ENCODE results near the gene MKNK2. TPM values are rescaled to one million over a fixed set of nuclear protein-coding genes. Genes with fewer than 3 reads are reported as not detected.
A peak's percentile ranks its signal among the peaks of the same experiment; 100 is the strongest.

The MKNK2 gene
- polyA plus RNA-seq, 1 of the 3 experiments (the other 2 are of a cell fraction): 65.4 TPM

GRCh38 chr19:2064395-2064787, 13.3 kb upstream of the MKNK2 start:
- Histone ChIP-seq H3K36me3 (replicated peaks in 1 of 2; ENCODE audit: control insufficient read depth in 1 of 2, insufficient read depth in 2 of 2, low read length in 1 of 2) (no peaks in the 10 kb centered on the region), H3K9ac (no peak overlapping the region), H3K4me2 (no peak overlapping the region), H3K4me1 (ENCODE audit: control insufficient read depth in 1 of 2, insufficient read depth in 2 of 2, low read depth in 1 of 2, low read length in 1 of 2) (peaks cover 20 to 36% of the 10 kb centered on the region in 2 experiments; a peak in 3 of 4 replicates), H3K27ac (ENCODE audit: low read depth in 2 of 2, low read length in 1 of 2) (peak overlapping the region in 1 of 2 experiments; percentile 60; a peak in 1 of 4 replicates), H3K4me3 (ENCODE audit: low read depth in 2 of 2, low read length in 1 of 2) (no peak overlapping the region), H2AFZ (ENCODE audit: low read depth) (no peak overlapping the region), H3F3A (replicated peaks; ENCODE audit: insufficient read depth) (peaks cover 11% of the 10 kb centered on the region), H3K27me3 (ENCODE audit: insufficient read depth) (no peaks in the 10 kb centered on the region), H3K79me2 (ENCODE audit: insufficient read depth) (no peaks in the 10 kb centered on the region; the same call in 1 of the 2 replicates), H3K9me3 (no peaks in the 10 kb centered on the region), H4K20me1 (ENCODE audit: insufficient read depth) (no peaks in the 10 kb centered on the region), H3K9me2 (no peaks in the 10 kb centered on the region)
- 96% methylated on average over 7 of the region's 13 CpGs for WGBS (ENCODE audit: low lambda C conversion rate)
- CTCF ChIA-PET: interaction anchor here (0.8 to 2.0 kb wide), 4 partner anchors 23 to 134 kb away, joined by 3 to 9 read pairs (median 3); no protein-coding TSS in a partner anchor
- POLR2A ChIA-PET: no interaction called here
- no peak for TF ChIP-seq POLR2AphosphoS5 (IDR thresholded peaks at IDR 0.05; ENCODE audit: low read depth, low read length)
- no peak for TF ChIP-seq SIN3A (IDR thresholded peaks at IDR 0.05; ENCODE audit: borderline replicate concordance, low read depth, low read length)
- TF ChIP-seq CHD2 (IDR thresholded peaks at IDR 0.05; ENCODE audit: low read length, partially characterized antibody): no peak
- TF ChIP-seq JUND (IDR thresholded peaks at IDR 0.05): no peak
- no peak for TF ChIP-seq YY1 (IDR thresholded peaks at IDR 0.05; ENCODE audit: low read depth)
- TF ChIP-seq MEF2A (IDR thresholded peaks at IDR 0.05; ENCODE audit: borderline replicate concordance, low read depth): no peak
- TF ChIP-seq USF2 (IDR thresholded peaks at IDR 0.05; ENCODE audit: borderline replicate concordance, low read depth, low read length): no peak
- no peak for TF ChIP-seq SMC3 (IDR thresholded peaks at IDR 0.05; ENCODE audit: low read depth, low read length)
- DNase-seq: no peak

- Histone ChIP-seq H3K9me2 (no peaks in the 10 kb centered on the region), H4K20me1 (ENCODE audit: insufficient read depth) (no peaks in the 10 kb centered on the region), H3K4me1 (ENCODE audit: control insufficient read depth in 1 of 2, insufficient read depth in 2 of 2, low read depth in 1 of 2, low read length in 1 of 2) (peaks cover 25 to 40% of the 10 kb centered on the region in 2 experiments; a peak in 3 of 4 replicates), H3K4me2 (no peak overlapping the region), H3K36me3 (replicated peaks in 1 of 2; ENCODE audit: control insufficient read depth in 1 of 2, insufficient read depth in 2 of 2, low read length in 1 of 2) (no peaks in the 10 kb centered on the region), H3K9ac (no peak overlapping the region), H3K79me2 (ENCODE audit: insufficient read depth) (no peaks in the 10 kb centered on the region; the same call in 1 of the 2 replicates), H3K27ac (ENCODE audit: low read depth in 2 of 2, low read length in 1 of 2) (no peak overlapping the region), H3K9me3 (no peaks in the 10 kb centered on the region), H3F3A (replicated peaks; ENCODE audit: insufficient read depth) (peaks cover 11% of the 10 kb centered on the region), H2AFZ (ENCODE audit: low read depth) (no peak overlapping the region), H3K27me3 (ENCODE audit: insufficient read depth) (no peaks in the 10 kb centered on the region), H3K4me3 (ENCODE audit: low read depth in 2 of 2, low read length in 1 of 2) (no peak overlapping the region)
- no peak for DNase-seq
- 91% methylated on average over 8 of the region's 8 CpGs for WGBS (ENCODE audit: low lambda C conversion rate)
- ChIA-PET CTCF (interaction anchor here (0.6 to 2.0 kb wide), 5 partner anchors 11 to 608 kb away, joined by 3 to 9 read pairs (median 3); no protein-coding TSS in a partner anchor), POLR2A (no interaction called here)
- TF ChIP-seq NFIC (IDR thresholded peaks at IDR 0.05; ENCODE audit: borderline replicate concordance) (no peak), NRF1 (IDR thresholded peaks at IDR 0.05; ENCODE audit: low read depth, low read length) (no peak), MEF2A (IDR thresholded peaks at IDR 0.05; ENCODE audit: borderline replicate concordance, low read depth) (no peak), MAX (IDR thresholded peaks at IDR 0.05; ENCODE audit: low read depth) (no peak), TEAD4 (IDR thresholded peaks at IDR 0.05; ENCODE audit: borderline replicate concordance, insufficient read depth) (no peak), RAD21 (IDR thresholded peaks at IDR 0.05; ENCODE audit: low read length) (no peak), TCF12 (IDR thresholded peaks at IDR 0.05) (no peak), RCOR1 (IDR thresholded peaks at IDR 0.05; ENCODE audit: low read length) (no peak), IRF3 (IDR thresholded peaks at IDR 0.05; ENCODE audit: low read depth, low read length) (no peak), FOXJ3 (CRISPR knock-in tag; IDR thresholded peaks at IDR 0.05) (no peak), TAF1 (IDR thresholded peaks at IDR 0.05; ENCODE audit: borderline replicate concordance, low read depth, low read length) (no peak), CTCF (IDR thresholded peaks at IDR 0.05) (no peak), POLR2AphosphoS5 (IDR thresholded peaks at IDR 0.05; ENCODE audit: low read depth, low read length) (no peak), JUND (IDR thresholded peaks at IDR 0.05) (no peak)
These were observed 12.8 kb upstream of the MKNK2 start for GRCh38 chr19:2063824-2064223.
